Epithelial cell of proximal tubule (primary cell): ENCODE measurements around the gene NARS2. TPM values are rescaled to one million over a fixed set of nuclear protein-coding genes. Genes with fewer than 3 reads are reported as not detected.

Experiments used
- DNase-seq: peaks from one replicate; pipeline ENCODE4 v3.0.0-alpha.2; 2011; ENCODE audit warnings: low read depth
- H3K4me3 ChIP-seq: 2 replicates; pipeline ENCODE4 v1.5.1; 2011; ENCODE audit warnings: low read depth, mild to moderate bottlenecking, low read length
- total RNA-seq: library from RNA; depleted of rRNA; stranded (reverse); fragments of >200 nt; gene quantifications from 2 replicates; pipeline ENCODE4 v1.2.3, GENCODE V29; 2015
- TF ChIP-seq, protein P1 (sequence below): conservative IDR thresholded peaks from 2 replicates; pipeline ENCODE4 v1.5.1; 2012; ENCODE audit warnings: low read depth, mild to moderate bottlenecking, low read length

Gene NARS2
- total RNA-seq, 1 donor from 2014 or later, result 28.4 TPM

DNA sequence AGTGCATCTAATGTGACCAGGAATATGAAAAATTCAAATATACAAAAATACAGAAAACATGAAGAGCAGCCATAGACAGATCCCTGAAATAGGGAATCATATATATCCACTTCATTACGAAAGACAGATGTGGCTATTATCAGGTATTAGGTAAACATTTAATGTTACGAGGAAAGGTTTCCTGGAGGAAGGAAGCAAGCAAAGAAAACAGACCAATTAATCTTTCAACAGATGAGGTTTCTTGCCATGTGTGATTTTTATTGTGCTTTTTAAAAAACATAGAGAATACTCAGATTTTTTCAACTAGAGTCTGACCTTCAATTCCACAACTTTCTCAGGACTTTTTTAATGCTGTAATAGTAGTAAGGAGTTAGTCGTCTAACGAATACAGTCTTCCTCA is 132.7 kb downstream of the NARS2 start:
- no peak overlapping the region for H3K4me3 ChIP-seq
- DNase-seq, result no peak
- TF ChIP-seq, protein P1, sequence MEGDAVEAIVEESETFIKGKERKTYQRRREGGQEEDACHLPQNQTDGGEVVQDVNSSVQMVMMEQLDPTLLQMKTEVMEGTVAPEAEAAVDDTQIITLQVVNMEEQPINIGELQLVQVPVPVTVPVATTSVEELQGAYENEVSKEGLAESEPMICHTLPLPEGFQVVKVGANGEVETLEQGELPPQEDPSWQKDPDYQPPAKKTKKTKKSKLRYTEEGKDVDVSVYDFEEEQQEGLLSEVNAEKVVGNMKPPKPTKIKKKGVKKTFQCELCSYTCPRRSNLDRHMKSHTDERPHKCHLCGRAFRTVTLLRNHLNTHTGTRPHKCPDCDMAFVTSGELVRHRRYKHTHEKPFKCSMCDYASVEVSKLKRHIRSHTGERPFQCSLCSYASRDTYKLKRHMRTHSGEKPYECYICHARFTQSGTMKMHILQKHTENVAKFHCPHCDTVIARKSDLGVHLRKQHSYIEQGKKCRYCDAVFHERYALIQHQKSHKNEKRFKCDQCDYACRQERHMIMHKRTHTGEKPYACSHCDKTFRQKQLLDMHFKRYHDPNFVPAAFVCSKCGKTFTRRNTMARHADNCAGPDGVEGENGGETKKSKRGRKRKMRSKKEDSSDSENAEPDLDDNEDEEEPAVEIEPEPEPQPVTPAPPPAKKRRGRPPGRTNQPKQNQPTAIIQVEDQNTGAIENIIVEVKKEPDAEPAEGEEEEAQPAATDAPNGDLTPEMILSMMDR, result no peak

DNA sequence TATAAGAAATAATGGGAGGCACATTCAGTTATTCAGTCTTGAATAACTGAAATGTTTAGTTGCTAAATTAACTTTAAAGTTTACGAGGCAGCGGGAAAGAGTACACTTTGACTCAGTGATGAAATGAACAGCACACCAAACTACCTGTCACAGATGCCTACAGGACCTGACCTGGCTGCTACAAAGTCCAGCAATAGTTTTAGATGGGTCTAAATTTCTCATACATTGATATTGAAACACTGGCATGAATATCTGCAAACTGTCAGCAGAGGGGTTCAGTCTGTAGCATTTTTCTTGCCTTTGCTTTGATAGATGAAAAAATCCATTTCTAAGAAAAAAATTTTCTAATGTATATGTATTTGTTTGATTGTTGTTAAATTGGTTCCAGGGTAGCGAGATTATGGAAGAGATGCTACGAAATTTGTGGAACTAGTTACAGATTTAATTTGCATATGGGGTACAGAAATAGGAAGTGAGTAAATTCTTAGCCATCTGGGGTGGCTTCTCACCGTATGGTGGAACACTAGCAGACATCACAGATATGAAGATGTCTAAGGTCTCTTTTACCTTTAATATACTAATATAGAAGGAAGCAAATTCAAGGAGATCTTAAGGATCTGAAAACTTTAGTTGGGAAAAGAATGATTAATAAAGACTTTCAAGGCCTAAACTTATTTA is 136.2 kb downstream of the NARS2 start:
- TF ChIP-seq, protein P1, result no peak
- H3K4me3 ChIP-seq, result no peak overlapping the region
- DNase-seq, result no peak

DNA sequence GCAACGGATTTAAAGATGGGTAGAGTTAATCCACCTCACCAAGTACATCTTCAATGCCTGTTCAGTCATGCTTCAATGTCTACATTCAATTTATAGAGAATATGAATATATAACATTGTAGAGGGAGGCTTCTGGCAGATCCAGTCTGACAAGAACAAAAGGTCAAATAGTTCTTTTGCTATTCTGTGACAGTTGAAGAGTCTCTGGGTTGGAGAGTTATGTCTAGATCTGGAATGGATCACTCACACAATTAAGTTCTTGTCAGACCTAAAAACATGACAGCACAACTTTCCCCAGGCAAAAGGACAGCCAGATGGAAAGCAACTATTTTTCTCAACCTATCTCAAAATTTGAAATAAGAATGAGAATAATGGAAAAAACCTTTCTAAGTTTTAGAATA is 141.7 kb downstream of the NARS2 start:
- TF ChIP-seq, protein P1, result no peak
- H3K4me3 ChIP-seq, result no peak overlapping the region
- no peak for DNase-seq

DNA sequence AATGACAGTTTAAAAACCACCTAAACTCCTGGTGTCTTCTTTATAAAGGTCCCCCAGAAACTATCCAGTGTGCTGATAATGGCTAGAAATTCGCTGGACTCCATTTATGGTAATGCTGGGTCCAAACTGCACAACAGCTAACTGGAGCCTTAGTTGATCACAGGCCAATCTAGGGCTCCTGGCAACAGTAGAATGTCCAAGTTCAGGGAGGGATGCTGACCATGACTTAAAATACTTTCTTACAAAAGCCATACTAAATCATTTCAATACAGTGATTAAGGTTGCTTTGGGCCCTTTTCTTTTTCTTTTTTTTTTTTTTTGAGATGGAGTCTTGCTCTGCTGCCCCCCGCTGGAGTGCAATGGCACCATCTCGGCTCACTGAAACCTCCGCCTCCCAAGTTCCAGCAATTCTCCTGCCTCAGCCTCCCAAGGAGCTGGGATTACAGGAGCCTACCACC is 142.6 kb downstream of the NARS2 start:
- no peak overlapping the region for H3K4me3 ChIP-seq
- TF ChIP-seq, protein P1, result peak; percentile 63
- no peak for DNase-seq

DNA sequence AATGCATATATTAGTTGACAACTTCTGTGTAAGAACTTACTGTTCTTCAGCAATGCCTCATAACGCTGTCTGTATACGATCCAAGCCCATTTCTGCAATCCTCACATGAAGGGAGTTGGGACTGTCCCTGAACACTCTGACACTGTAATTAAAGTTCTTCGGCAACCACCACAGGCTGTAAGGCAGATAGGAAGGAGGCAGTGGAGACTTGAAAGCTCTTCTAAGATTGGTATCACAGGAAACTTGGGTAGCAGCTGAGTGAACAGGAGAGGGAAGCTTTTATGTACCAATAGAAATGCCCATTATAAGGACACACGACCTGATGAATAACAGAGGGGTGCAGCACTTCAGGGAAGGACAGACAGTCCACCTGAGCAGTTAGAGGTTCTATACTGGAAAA is 145.0 kb downstream of the NARS2 start:
- TF ChIP-seq, protein P1, result no peak
- no peak for DNase-seq

DNA sequence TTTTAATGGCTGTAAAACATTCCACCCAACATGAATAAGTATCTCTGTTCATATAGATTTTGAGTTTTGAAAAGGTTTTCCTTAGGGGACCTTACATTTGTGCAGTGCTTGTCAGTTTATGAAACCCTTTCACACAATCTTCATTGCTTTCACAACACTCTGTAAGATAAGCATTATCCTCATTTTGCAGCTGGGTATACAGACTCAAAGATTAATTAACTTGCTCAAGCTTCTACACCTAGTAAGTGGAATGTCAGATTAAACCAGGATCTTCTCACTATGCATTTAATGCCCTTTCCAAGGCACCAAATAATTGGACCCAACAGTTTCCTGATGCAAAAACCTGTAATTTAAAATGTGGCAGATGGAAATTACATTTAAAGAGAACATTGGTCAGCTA is 145.5 kb downstream of the NARS2 start:
- TF ChIP-seq, protein P1, result no peak

More for the DNA sequence above, 145.0 kb downstream of the NARS2 start:
- no peak overlapping the region for H3K4me3 ChIP-seq

DNA sequence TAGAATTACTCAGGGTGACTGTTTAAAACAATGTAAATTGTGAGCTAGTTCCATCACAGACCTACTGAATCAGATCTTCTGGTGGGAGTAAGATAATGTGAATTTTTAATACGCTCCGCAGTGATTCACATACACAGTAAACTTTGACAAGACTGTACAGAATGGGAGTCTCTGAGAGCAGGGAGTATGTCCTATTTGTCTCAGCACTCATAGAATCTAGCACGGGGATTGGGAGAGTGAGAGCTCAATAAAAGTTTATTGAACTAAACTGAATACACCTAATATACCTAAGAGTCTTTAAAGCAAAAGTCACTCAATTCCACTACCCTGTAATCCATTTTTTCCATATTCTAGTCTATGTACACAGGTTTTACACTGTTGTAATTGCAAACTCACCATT is 145.9 kb downstream of the NARS2 start:
- no peak for DNase-seq
- TF ChIP-seq, protein P1, result no peak
- no peak overlapping the region for H3K4me3 ChIP-seq

More for the DNA sequence above, 145.5 kb downstream of the NARS2 start:
- DNase-seq, result no peak
- H3K4me3 ChIP-seq, result no peak overlapping the region
